ENCODE data around the gene UAP1L1.

GRCh38 chr9:137076636-137077009 lies 694 bp upstream of the UAP1L1 start:
- TF ChIP-seq CHD2 (IDR thresholded peaks at IDR 0.05; ENCODE audit: low read length, partially characterized antibody): no peak
- no peak for TF ChIP-seq POLR2A (IDR thresholded peaks at IDR 0.05; ENCODE audit: low read length)
- TF ChIP-seq, protein P1, sequence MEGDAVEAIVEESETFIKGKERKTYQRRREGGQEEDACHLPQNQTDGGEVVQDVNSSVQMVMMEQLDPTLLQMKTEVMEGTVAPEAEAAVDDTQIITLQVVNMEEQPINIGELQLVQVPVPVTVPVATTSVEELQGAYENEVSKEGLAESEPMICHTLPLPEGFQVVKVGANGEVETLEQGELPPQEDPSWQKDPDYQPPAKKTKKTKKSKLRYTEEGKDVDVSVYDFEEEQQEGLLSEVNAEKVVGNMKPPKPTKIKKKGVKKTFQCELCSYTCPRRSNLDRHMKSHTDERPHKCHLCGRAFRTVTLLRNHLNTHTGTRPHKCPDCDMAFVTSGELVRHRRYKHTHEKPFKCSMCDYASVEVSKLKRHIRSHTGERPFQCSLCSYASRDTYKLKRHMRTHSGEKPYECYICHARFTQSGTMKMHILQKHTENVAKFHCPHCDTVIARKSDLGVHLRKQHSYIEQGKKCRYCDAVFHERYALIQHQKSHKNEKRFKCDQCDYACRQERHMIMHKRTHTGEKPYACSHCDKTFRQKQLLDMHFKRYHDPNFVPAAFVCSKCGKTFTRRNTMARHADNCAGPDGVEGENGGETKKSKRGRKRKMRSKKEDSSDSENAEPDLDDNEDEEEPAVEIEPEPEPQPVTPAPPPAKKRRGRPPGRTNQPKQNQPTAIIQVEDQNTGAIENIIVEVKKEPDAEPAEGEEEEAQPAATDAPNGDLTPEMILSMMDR (IDR thresholded peaks at IDR 0.05): no peak
- no peak for TF ChIP-seq GATA3 (IDR thresholded peaks at IDR 0.05; ENCODE audit: borderline replicate concordance)
- TF ChIP-seq, protein P2, sequence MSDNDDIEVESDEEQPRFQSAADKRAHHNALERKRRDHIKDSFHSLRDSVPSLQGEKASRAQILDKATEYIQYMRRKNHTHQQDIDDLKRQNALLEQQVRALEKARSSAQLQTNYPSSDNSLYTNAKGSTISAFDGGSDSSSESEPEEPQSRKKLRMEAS (IDR thresholded peaks at IDR 0.05): no peak
- TF ChIP-seq BHLHE40 (IDR thresholded peaks at IDR 0.05; ENCODE audit: low read depth, low read length): no peak
- TF ChIP-seq RAD21 (conservative IDR thresholded peaks at IDR 0.05 in 1 of 2, IDR thresholded peaks at IDR 0.05 in 1 of 2): no peak
- no peak for TF ChIP-seq EP300 (IDR thresholded peaks at IDR 0.05)
- no peak for TF ChIP-seq CHD4 (IDR thresholded peaks at IDR 0.05; ENCODE audit: borderline replicate concordance)
- no peak for TF ChIP-seq RCOR1 (IDR thresholded peaks at IDR 0.05; ENCODE audit: low read depth, low read length)
- TF ChIP-seq JUN (IDR thresholded peaks at IDR 0.05): no peak

Data from A549 (cell line).